ENCODE data around the gene PTPRN2. TPM values are rescaled to one million over a fixed set of nuclear protein-coding genes. Genes with fewer than 3 reads are reported as not detected.
"Not testable (repeated sequence)": the region's sequence is repeated elsewhere in the genome, so short reads cannot be mapped to it uniquely, and the experiment has no call there.

The PTPRN2 gene
- total and polyA plus RNA-seq, 2 donors (not counting 1 experiment from before 2014, with no cell fraction given): 0.54 to 1.2 TPM

GRCh38 chr7:158295966-158296797 is 291.4 kb downstream of the PTPRN2 start:
- no peaks in the 10 kb centered on the region for H3K79me2 ChIP-seq (ENCODE audit: control insufficient read depth, insufficient read depth, low read length)
- H3K27ac ChIP-seq (ENCODE audit: insufficient read depth, low read length): no peak overlapping the region
- H3K9ac ChIP-seq (ENCODE audit: insufficient read depth, low read length): no peak overlapping the region
- no peak for TF ChIP-seq CTCF (conservative IDR thresholded peaks at IDR 0.05 in 1 of 2, IDR thresholded peaks at IDR 0.05 in 1 of 2; ENCODE audit: low read depth in 1 of 2, low read length in 2 of 2)
- no peak for TF ChIP-seq EZH2 (IDR thresholded peaks at IDR 0.05; ENCODE audit: low read length, missing control alignments)
- DNase-seq (ENCODE audit: low read depth in 2 of 2): no peak
- H2AFZ ChIP-seq (ENCODE audit: low read length): no peak overlapping the region
- no peak overlapping the region for H3K4me2 ChIP-seq (ENCODE audit: extremely low read depth, insufficient read depth, low read length)
- H4K20me1 ChIP-seq (ENCODE audit: control insufficient read depth, extremely low read depth, insufficient read depth, low read length): no peaks in the 10 kb centered on the region
- H3K9me3 ChIP-seq (ENCODE audit: control insufficient read depth, insufficient read depth, low read depth, low read length): no peaks in the 10 kb centered on the region
- H3K4me3 ChIP-seq (replicated peaks in 1 of 4; ENCODE audit: control extremely low read depth in 1 of 4, insufficient read depth in 1 of 4, low read depth in 3 of 4, low read length in 4 of 4): no peak overlapping the region
- H3K36me3 ChIP-seq (ENCODE audit: control insufficient read depth, insufficient read depth, low read length): no peaks in the 10 kb centered on the region
- no peaks in the 10 kb centered on the region for H3K4me1 ChIP-seq (ENCODE audit: control insufficient read depth, extremely low read depth, insufficient read depth, low read length)
- H3K27me3 ChIP-seq (ENCODE audit: control insufficient read depth, insufficient read depth, low read length): no peaks in the 10 kb centered on the region

GRCh38 chr7:158294468-158295215 is 293.0 kb downstream of the PTPRN2 start:
- not testable (repeated sequence) for H3K79me2 ChIP-seq (ENCODE audit: control insufficient read depth, insufficient read depth, low read length); H3K9me3 ChIP-seq (ENCODE audit: control insufficient read depth, insufficient read depth, low read depth, low read length); H3K36me3 ChIP-seq (ENCODE audit: control insufficient read depth, insufficient read depth, low read length); H4K20me1 ChIP-seq (ENCODE audit: control insufficient read depth, extremely low read depth, insufficient read depth, low read length); H3K4me1 ChIP-seq (ENCODE audit: control insufficient read depth, extremely low read depth, insufficient read depth, low read length); H3K4me2 ChIP-seq (ENCODE audit: extremely low read depth, insufficient read depth, low read length); H3K27me3 ChIP-seq (ENCODE audit: control insufficient read depth, insufficient read depth, low read length); H3K9ac ChIP-seq (ENCODE audit: insufficient read depth, low read length); H2AFZ ChIP-seq (ENCODE audit: low read length); H3K27ac ChIP-seq (ENCODE audit: insufficient read depth, low read length); DNase-seq (ENCODE audit: low read depth in 2 of 2); H3K4me3 ChIP-seq (replicated peaks in 1 of 4; ENCODE audit: control extremely low read depth in 1 of 4, insufficient read depth in 1 of 4, low read depth in 3 of 4, low read length in 4 of 4)

GRCh38 chr7:158292948-158293347 is 294.7 kb downstream of the PTPRN2 start:
- no peak overlapping the region for H3K9ac ChIP-seq (ENCODE audit: insufficient read depth, low read length)
- no peaks in the 10 kb centered on the region for H3K27me3 ChIP-seq (ENCODE audit: control insufficient read depth, insufficient read depth, low read length)
- TF ChIP-seq EZH2 (IDR thresholded peaks at IDR 0.05; ENCODE audit: low read length, missing control alignments): no peak
- TF ChIP-seq CTCF (conservative IDR thresholded peaks at IDR 0.05 in 1 of 2, IDR thresholded peaks at IDR 0.05 in 1 of 2; ENCODE audit: low read depth in 1 of 2, low read length in 2 of 2): no peak
- no peak overlapping the region for H3K4me3 ChIP-seq (replicated peaks in 1 of 4; ENCODE audit: control extremely low read depth in 1 of 4, insufficient read depth in 1 of 4, low read depth in 3 of 4, low read length in 4 of 4)
- H3K4me1 ChIP-seq (ENCODE audit: control insufficient read depth, extremely low read depth, insufficient read depth, low read length): no peaks in the 10 kb centered on the region
- H3K79me2 ChIP-seq (ENCODE audit: control insufficient read depth, insufficient read depth, low read length): no peaks in the 10 kb centered on the region
- no peak overlapping the region for H2AFZ ChIP-seq (ENCODE audit: low read length)
- no peak overlapping the region for H3K4me2 ChIP-seq (ENCODE audit: extremely low read depth, insufficient read depth, low read length)
- H4K20me1 ChIP-seq (ENCODE audit: control insufficient read depth, extremely low read depth, insufficient read depth, low read length): no peaks in the 10 kb centered on the region
- no peak for DNase-seq (ENCODE audit: low read depth in 2 of 2)
- H3K27ac ChIP-seq (ENCODE audit: insufficient read depth, low read length): no peak overlapping the region
- H3K9me3 ChIP-seq (ENCODE audit: control insufficient read depth, insufficient read depth, low read depth, low read length): no peaks in the 10 kb centered on the region
- no peaks in the 10 kb centered on the region for H3K36me3 ChIP-seq (ENCODE audit: control insufficient read depth, insufficient read depth, low read length)

Measured in fibroblast of lung (primary cell).